Measurements from ENCODE around the gene SPRY1.

The SPRY1 gene

GRCh38 chr4:123406872-123407271 is 10.3 kb downstream of the SPRY1 start:
- TF ChIP-seq TAF1 (IDR thresholded peaks at IDR 0.05; ENCODE audit: low read depth, low read length) = no peak
- no peak for TF ChIP-seq SPI1 (IDR thresholded peaks at IDR 0.05; ENCODE audit: low read depth, low read length)
- no peak for TF ChIP-seq PAX5 (IDR thresholded peaks at IDR 0.05; ENCODE audit: insufficient read depth, low read length, severe bottlenecking)
- TF ChIP-seq POU2F2 (IDR thresholded peaks at IDR 0.05; ENCODE audit: low read depth, low read length) = no peak
- TF ChIP-seq POLR2AphosphoS5 (IDR thresholded peaks at IDR 0.05; ENCODE audit: low read depth, low read length) = no peak
- FAIRE-seq (no peak), DNase-seq (ENCODE audit: insufficient read length, low spot score) (no peak)

- FAIRE-seq (no peak), DNase-seq (ENCODE audit: insufficient read length, low spot score) (no peak)
- TF ChIP-seq POLR2AphosphoS5 (IDR thresholded peaks at IDR 0.05; ENCODE audit: low read depth, low read length) (no peak), TAF1 (IDR thresholded peaks at IDR 0.05; ENCODE audit: low read depth, low read length) (no peak), PAX5 (IDR thresholded peaks at IDR 0.05; ENCODE audit: insufficient read depth, low read length, severe bottlenecking) (no peak), SPI1 (IDR thresholded peaks at IDR 0.05; ENCODE audit: low read depth, low read length) (no peak), POU2F2 (IDR thresholded peaks at IDR 0.05; ENCODE audit: low read depth, low read length) (no peak), POLR2A (IDR thresholded peaks at IDR 0.05; ENCODE audit: low read depth, low read length) (no peak)
Observed at GRCh38 chr4:123408471-123409084, 12.0 kb downstream of the SPRY1 start.

- no peak for DNase-seq (ENCODE audit: insufficient read length, low spot score)
- TF ChIP-seq SPI1 (IDR thresholded peaks at IDR 0.05; ENCODE audit: low read depth, low read length) (no peak), POLR2A (IDR thresholded peaks at IDR 0.05; ENCODE audit: low read depth, low read length) (no peak), PAX5 (IDR thresholded peaks at IDR 0.05; ENCODE audit: insufficient read depth, low read length, severe bottlenecking) (no peak), POLR2AphosphoS5 (IDR thresholded peaks at IDR 0.05; ENCODE audit: low read depth, low read length) (no peak), POU2F2 (IDR thresholded peaks at IDR 0.05; ENCODE audit: low read depth, low read length) (no peak), TAF1 (IDR thresholded peaks at IDR 0.05; ENCODE audit: low read depth, low read length) (no peak)
- no peak for FAIRE-seq
Observed at GRCh38 chr4:123409334-123409733, 12.7 kb downstream of the SPRY1 start.

GRCh38 chr4:123411514-123411913 is 14.9 kb downstream of the SPRY1 start:
- FAIRE-seq (no peak), DNase-seq (ENCODE audit: insufficient read length, low spot score) (no peak)
- TF ChIP-seq PAX5 (IDR thresholded peaks at IDR 0.05; ENCODE audit: insufficient read depth, low read length, severe bottlenecking) (no peak), POU2F2 (IDR thresholded peaks at IDR 0.05; ENCODE audit: low read depth, low read length) (no peak), POLR2AphosphoS5 (IDR thresholded peaks at IDR 0.05; ENCODE audit: low read depth, low read length) (no peak), SPI1 (IDR thresholded peaks at IDR 0.05; ENCODE audit: low read depth, low read length) (no peak), TAF1 (IDR thresholded peaks at IDR 0.05; ENCODE audit: low read depth, low read length) (no peak), POLR2A (IDR thresholded peaks at IDR 0.05; ENCODE audit: low read depth, low read length) (no peak)

- TF ChIP-seq POLR2A (IDR thresholded peaks at IDR 0.05; ENCODE audit: low read depth, low read length) = no peak
- no peak for TF ChIP-seq TAF1 (IDR thresholded peaks at IDR 0.05; ENCODE audit: low read depth, low read length)
- no peak for TF ChIP-seq SPI1 (IDR thresholded peaks at IDR 0.05; ENCODE audit: low read depth, low read length)
- TF ChIP-seq POLR2AphosphoS5 (IDR thresholded peaks at IDR 0.05; ENCODE audit: low read depth, low read length) = no peak
- no peak for TF ChIP-seq PAX5 (IDR thresholded peaks at IDR 0.05; ENCODE audit: insufficient read depth, low read length, severe bottlenecking)
- TF ChIP-seq POU2F2 (IDR thresholded peaks at IDR 0.05; ENCODE audit: low read depth, low read length) = no peak
- FAIRE-seq = no peak
- no peak for DNase-seq (ENCODE audit: insufficient read length, low spot score)
Observed at GRCh38 chr4:123412091-123412505, 15.5 kb downstream of the SPRY1 start.

GRCh38 chr4:123412700-123413512 is 16.3 kb downstream of the SPRY1 start:
- no peak for DNase-seq (ENCODE audit: insufficient read length, low spot score)
- no peak for FAIRE-seq

GRCh38 chr4:123415576-123415975 is 19.0 kb downstream of the SPRY1 start:
- DNase-seq (ENCODE audit: insufficient read length, low spot score) (no peak), FAIRE-seq (no peak)
- TF ChIP-seq POLR2A (IDR thresholded peaks at IDR 0.05; ENCODE audit: low read depth, low read length) = no peak
- no peak for TF ChIP-seq PAX5 (IDR thresholded peaks at IDR 0.05; ENCODE audit: insufficient read depth, low read length, severe bottlenecking)
- no peak for TF ChIP-seq POLR2AphosphoS5 (IDR thresholded peaks at IDR 0.05; ENCODE audit: low read depth, low read length)
- TF ChIP-seq POU2F2 (IDR thresholded peaks at IDR 0.05; ENCODE audit: low read depth, low read length) = no peak
- no peak for TF ChIP-seq SPI1 (IDR thresholded peaks at IDR 0.05; ENCODE audit: low read depth, low read length)
- TF ChIP-seq TAF1 (IDR thresholded peaks at IDR 0.05; ENCODE audit: low read depth, low read length) = no peak

More at GRCh38 chr4:123412700-123413512, 16.3 kb downstream of the SPRY1 start:
- no peak for TF ChIP-seq POLR2A (IDR thresholded peaks at IDR 0.05; ENCODE audit: low read depth, low read length)
- no peak for TF ChIP-seq POLR2AphosphoS5 (IDR thresholded peaks at IDR 0.05; ENCODE audit: low read depth, low read length)
- TF ChIP-seq PAX5 (IDR thresholded peaks at IDR 0.05; ENCODE audit: insufficient read depth, low read length, severe bottlenecking) = no peak
- no peak for TF ChIP-seq TAF1 (IDR thresholded peaks at IDR 0.05; ENCODE audit: low read depth, low read length)
- TF ChIP-seq POU2F2 (IDR thresholded peaks at IDR 0.05; ENCODE audit: low read depth, low read length) = no peak
- no peak for TF ChIP-seq SPI1 (IDR thresholded peaks at IDR 0.05; ENCODE audit: low read depth, low read length)

GRCh38 chr4:123415977-123416376 is 19.4 kb downstream of the SPRY1 start:
- FAIRE-seq (no peak), DNase-seq (ENCODE audit: insufficient read length, low spot score) (no peak)
- no peak for TF ChIP-seq SPI1 (IDR thresholded peaks at IDR 0.05; ENCODE audit: low read depth, low read length)
- no peak for TF ChIP-seq POU2F2 (IDR thresholded peaks at IDR 0.05; ENCODE audit: low read depth, low read length)
- no peak for TF ChIP-seq PAX5 (IDR thresholded peaks at IDR 0.05; ENCODE audit: insufficient read depth, low read length, severe bottlenecking)
- TF ChIP-seq POLR2AphosphoS5 (IDR thresholded peaks at IDR 0.05; ENCODE audit: low read depth, low read length) = no peak
- no peak for TF ChIP-seq POLR2A (IDR thresholded peaks at IDR 0.05; ENCODE audit: low read depth, low read length)
- TF ChIP-seq TAF1 (IDR thresholded peaks at IDR 0.05; ENCODE audit: low read depth, low read length) = no peak

GRCh38 chr4:123417813-123418212 is 21.2 kb downstream of the SPRY1 start:
- DNase-seq (ENCODE audit: insufficient read length, low spot score) (no peak), FAIRE-seq (peak; percentile 47)
- no peak for TF ChIP-seq POLR2AphosphoS5 (IDR thresholded peaks at IDR 0.05; ENCODE audit: low read depth, low read length)
- TF ChIP-seq POLR2A (IDR thresholded peaks at IDR 0.05; ENCODE audit: low read depth, low read length) = no peak
- TF ChIP-seq POU2F2 (IDR thresholded peaks at IDR 0.05; ENCODE audit: low read depth, low read length) = no peak
- TF ChIP-seq PAX5 (IDR thresholded peaks at IDR 0.05; ENCODE audit: insufficient read depth, low read length, severe bottlenecking) = no peak
- no peak for TF ChIP-seq TAF1 (IDR thresholded peaks at IDR 0.05; ENCODE audit: low read depth, low read length)
- TF ChIP-seq SPI1 (IDR thresholded peaks at IDR 0.05; ENCODE audit: low read depth, low read length) = no peak
